Measurements from ENCODE around the gene SLC35B1.

Gene SLC35B1

GRCh38 chr17:49670002-49670401 lies 37.8 kb downstream of the SLC35B1 start:
- no peak for DNase-seq (ENCODE audit: low read depth)
- H3K4me3 ChIP-seq (ENCODE audit: low read depth, low read length): no peak overlapping the region
- no peak for TF ChIP-seq CTCF (IDR thresholded peaks at IDR 0.05; ENCODE audit: insufficient read depth, low read depth, low read length, missing control alignments)

- no peak for TF ChIP-seq CTCF (IDR thresholded peaks at IDR 0.05; ENCODE audit: insufficient read depth, low read depth, low read length, missing control alignments)
- H3K4me3 ChIP-seq (ENCODE audit: low read depth, low read length): no peak overlapping the region
- no peak for DNase-seq (ENCODE audit: low read depth)
These were observed 39.9 kb downstream of the SLC35B1 start for GRCh38 chr17:49667854-49668253.

GRCh38 chr17:49664706-49665211 lies 43.0 kb downstream of the SLC35B1 start:
- no peak for TF ChIP-seq CTCF (IDR thresholded peaks at IDR 0.05; ENCODE audit: insufficient read depth, low read depth, low read length, missing control alignments)
- H3K4me3 ChIP-seq (ENCODE audit: low read depth, low read length): no peak overlapping the region
- no peak for DNase-seq (ENCODE audit: low read depth)

- no peak overlapping the region for H3K4me3 ChIP-seq (ENCODE audit: low read depth, low read length)
- TF ChIP-seq CTCF (IDR thresholded peaks at IDR 0.05; ENCODE audit: insufficient read depth, low read depth, low read length, missing control alignments): no peak
- peak; percentile 40 for DNase-seq (ENCODE audit: low read depth)
These were observed 47.9 kb downstream of the SLC35B1 start for GRCh38 chr17:49659661-49660382.

- no peak for TF ChIP-seq CTCF (IDR thresholded peaks at IDR 0.05; ENCODE audit: insufficient read depth, low read depth, low read length, missing control alignments)
- DNase-seq (ENCODE audit: low read depth): no peak
These were observed 51.5 kb downstream of the SLC35B1 start for GRCh38 chr17:49656247-49656646.

More at GRCh38 chr17:49656247-49656646, 51.5 kb downstream of the SLC35B1 start:
- H3K4me3 ChIP-seq (ENCODE audit: low read depth, low read length): no peak overlapping the region

All from GM12865 (cell line).